Measurements from ENCODE around the gene FAM184A. TPM values are rescaled to one million over a fixed set of nuclear protein-coding genes. Genes with fewer than 3 reads are reported as not detected.

FAM184A gene
- polyA plus RNA-seq, 2 of the 4 experiments (the other 2 are of a cell fraction), result 0.06 TPM; not detected in 1

- FAIRE-seq, result no peak
- no peak for ATAC-seq
- no peak overlapping the region for H3K4me2 ChIP-seq
Observed at GRCh38 chr6:119105282-119105681, 26.8 kb upstream of the FAM184A start.

GRCh38 chr6:119102901-119103300, 24.4 kb upstream of the FAM184A start:
- POLR2A ChIA-PET, result no interaction called here
- no peak for FAIRE-seq

More at GRCh38 chr6:119105282-119105681, 26.8 kb upstream of the FAM184A start:
- Histone ChIP-seq H3K4me3 (no peak overlapping the region), H3K27ac (no peak overlapping the region), H3K9me3 (no peaks in the 10 kb centered on the region), H3K4me1 (no peaks in the 10 kb centered on the region)
- WGBS (ENCODE audit: missing lambda C conversion rate), result 13% methylated on average over 5 of the region's 5 CpGs
- ChIA-PET CTCF (no interaction called here), POLR2A (no interaction called here)
- TF ChIP-seq HOXB13 (CRISPR knock-in tag; IDR thresholded peaks at IDR 0.05; ENCODE audit: low read depth) (no peak), BHLHE40 (IDR thresholded peaks at IDR 0.05; ENCODE audit: low read depth, low read length) (no peak), HOXB5 (CRISPR knock-in tag; IDR thresholded peaks at IDR 0.05) (no peak), FOXS1 (CRISPR knock-in tag; IDR thresholded peaks at IDR 0.05) (no peak), EP300 (IDR thresholded peaks at IDR 0.05) (no peak), PHF8 (IDR thresholded peaks at IDR 0.05; ENCODE audit: borderline replicate concordance, low read depth) (no peak), NPAS2 (CRISPR knock-in tag; IDR thresholded peaks at IDR 0.05; ENCODE audit: borderline replicate concordance) (no peak)
- no peak for DNase-seq (ENCODE audit: low read depth in 1 of 2, low spot score in 1 of 2)

GRCh38 chr6:119100115-119100514, 21.7 kb upstream of the FAM184A start:
- CTCF ChIA-PET, result interaction anchor here (3.6 kb wide), 1 partner anchor 11 kb away, joined by 20 read pairs; no protein-coding TSS in a partner anchor

More at GRCh38 chr6:119102901-119103300, 24.4 kb upstream of the FAM184A start:
- no peak for TF ChIP-seq ESRRA (IDR thresholded peaks at IDR 0.05; ENCODE audit: borderline replicate concordance, low read length)
- TF ChIP-seq CBX8 (IDR thresholded peaks at IDR 0.05), result no peak
- no peak for TF ChIP-seq CBX2 (IDR thresholded peaks at IDR 0.05; ENCODE audit: borderline replicate concordance, low read depth)
- TF ChIP-seq USF2 (IDR thresholded peaks at IDR 0.05), result no peak
- no peak for TF ChIP-seq REST (IDR thresholded peaks at IDR 0.05)
- TF ChIP-seq ZNF302 (CRISPR knock-in tag; IDR thresholded peaks at IDR 0.05), result no peak
- no peak for TF ChIP-seq RAD21 (conservative IDR thresholded peaks at IDR 0.05 in 1 of 2, IDR thresholded peaks at IDR 0.05 in 1 of 2)
- no peak for TF ChIP-seq TP53 (CRISPR knock-in tag; IDR thresholded peaks at IDR 0.05)
- TF ChIP-seq FOXS1 (CRISPR knock-in tag; IDR thresholded peaks at IDR 0.05), result no peak
- no peak for TF ChIP-seq RARB (CRISPR knock-in tag; IDR thresholded peaks at IDR 0.05)
- Histone ChIP-seq H3K4me3 (no peak overlapping the region), H3K4me2 (no peak overlapping the region), H3K27ac (no peak overlapping the region), H3K4me1 (no peaks in the 10 kb centered on the region), H3K9me3 (no peaks in the 10 kb centered on the region)
- CTCF ChIA-PET, result interaction anchor here (0.6 to 1.4 kb wide), 3 partner anchors 12 to 947 kb away, joined by 3 to 4 read pairs (median 3); no protein-coding TSS in a partner anchor
- WGBS (ENCODE audit: missing lambda C conversion rate), result 17% methylated on average over 2 of the region's 2 CpGs
- no peak for ATAC-seq
- no peak for DNase-seq (ENCODE audit: low read depth in 1 of 2, low spot score in 1 of 2)

More at GRCh38 chr6:119100115-119100514, 21.7 kb upstream of the FAM184A start:
- no peak for DNase-seq (ENCODE audit: low read depth in 1 of 2, low spot score in 1 of 2)
- ATAC-seq, result no peak
- TF ChIP-seq MAX (IDR thresholded peaks at IDR 0.05) (no peak), KDM5A (IDR thresholded peaks at IDR 0.05) (no peak), NFE2L2 (conservative IDR thresholded peaks at IDR 0.05; ENCODE audit: low read length) (no peak), CHD4 (IDR thresholded peaks at IDR 0.05; ENCODE audit: borderline replicate concordance) (no peak), E2F6 (IDR thresholded peaks at IDR 0.05; ENCODE audit: borderline replicate concordance, low read depth) (no peak), PBX3 (IDR thresholded peaks at IDR 0.05) (no peak), NPAS2 (CRISPR knock-in tag; IDR thresholded peaks at IDR 0.05; ENCODE audit: borderline replicate concordance) (no peak), MAFK (IDR thresholded peaks at IDR 0.05; ENCODE audit: partially characterized antibody) (no peak), EHF (CRISPR knock-in tag; IDR thresholded peaks at IDR 0.05) (no peak), SMC3 (IDR thresholded peaks at IDR 0.05) (no peak), ATOH8 (CRISPR knock-in tag; IDR thresholded peaks at IDR 0.05; ENCODE audit: low read depth) (no peak)
- Histone ChIP-seq H3K9me3 (no peaks in the 10 kb centered on the region), H3K27ac (no peak overlapping the region), H3K4me1 (no peaks in the 10 kb centered on the region), H3K4me3 (no peak overlapping the region), H3K4me2 (no peak overlapping the region)
- no peak for FAIRE-seq
- POLR2A ChIA-PET, result no interaction called here
- WGBS (ENCODE audit: missing lambda C conversion rate), result 0% methylated on average over 1 of the region's 1 CpG

All from A549 (cell line).